Stimulated activated CD8-positive, alpha-beta memory T cell treated with anti-CD3 and anti-CD28 coated beads, Interleukin-4, amount 100 ng/mL, for 4 hours (primary cell): Measurements from ENCODE around the gene SELPLG.
"Not testable (repeated sequence)": the region's sequence is repeated elsewhere in the genome, so short reads cannot be mapped to it uniquely, and the experiment has no call there.

Experiments used
- DNase-seq, 2 donors: peaks; one replicate each; pipeline ENCODE4 v3.0.0-alpha.2; 2020; ENCODE audit warnings: low read depth in 2 of 2, low spot score in 1 of 2

The SELPLG gene

DNA sequence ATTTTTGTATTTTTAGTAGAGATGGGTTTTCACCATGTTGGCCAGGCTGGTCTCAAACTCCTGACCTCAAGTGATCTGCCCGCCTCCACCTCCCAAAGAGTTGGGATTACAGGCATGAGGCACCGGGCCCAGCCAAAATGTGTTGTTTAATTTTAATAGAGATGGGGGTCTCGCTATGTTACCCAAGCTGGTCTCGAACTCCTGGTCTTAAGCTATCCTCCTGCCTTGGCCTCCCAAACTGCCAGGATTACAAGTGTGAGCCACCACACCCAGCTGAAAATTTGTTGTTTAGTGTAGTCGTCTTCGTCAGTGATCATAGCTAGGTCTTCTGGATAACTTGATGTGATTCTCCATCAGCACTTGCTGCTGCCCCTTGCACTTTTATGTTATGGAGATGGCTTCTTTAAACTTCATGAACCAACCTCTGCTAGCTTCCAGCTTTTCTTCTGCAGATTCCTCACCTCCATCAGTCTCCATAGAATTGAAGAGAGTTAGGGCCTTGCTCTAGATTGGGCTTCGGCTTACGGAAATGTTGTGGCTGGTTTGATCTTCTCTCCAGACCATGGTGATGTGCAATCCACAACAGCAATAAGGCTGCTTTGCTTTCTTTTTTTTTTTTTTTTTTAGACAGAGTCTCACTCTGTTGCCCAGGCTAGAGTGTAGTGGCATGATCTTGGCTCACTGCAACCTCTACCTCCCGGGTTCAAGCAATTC, 58.3 kb downstream of the SELPLG start:
- no peak for DNase-seq

DNA sequence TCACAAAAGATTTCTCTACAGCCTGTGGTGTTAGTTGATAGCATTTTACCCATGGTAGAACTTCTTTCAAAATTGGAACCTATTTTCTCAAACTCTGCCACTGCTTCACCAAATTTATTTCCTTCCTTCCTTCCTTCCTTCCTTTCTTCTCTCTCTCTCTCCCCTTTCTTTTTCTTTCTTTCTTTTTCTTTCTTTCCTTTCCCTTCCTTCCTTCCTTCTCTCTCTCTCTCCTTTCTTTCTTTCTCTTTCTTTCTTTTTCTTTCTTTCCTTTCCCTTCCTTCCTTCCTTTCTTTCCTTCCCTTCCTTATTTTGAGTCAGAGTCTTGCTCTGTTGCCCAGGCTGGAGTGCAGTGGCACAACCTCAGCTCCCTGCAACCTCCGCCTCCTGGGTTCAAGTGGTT, 59.4 kb downstream of the SELPLG start:
- DNase-seq, result not testable (repeated sequence)

DNA sequence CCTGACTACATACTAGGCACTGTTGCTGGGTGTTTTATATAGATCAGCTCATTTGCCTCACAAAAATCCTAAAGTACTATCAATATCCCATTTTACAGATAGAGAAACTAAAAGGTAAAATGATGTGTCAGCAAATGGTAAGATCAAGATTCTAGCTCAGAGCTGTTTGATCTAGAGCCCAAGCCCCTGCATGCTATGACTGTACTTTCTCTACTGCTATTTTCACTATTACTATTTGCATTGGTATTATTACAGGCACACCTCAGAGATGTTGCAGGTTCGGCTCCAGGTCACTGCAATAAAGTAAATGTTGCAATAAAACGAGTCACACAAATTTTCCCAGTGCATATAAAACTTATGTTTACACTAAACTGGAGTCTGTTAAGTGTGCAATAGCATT, 60.4 kb downstream of the SELPLG start:
- no peak for DNase-seq

DNA sequence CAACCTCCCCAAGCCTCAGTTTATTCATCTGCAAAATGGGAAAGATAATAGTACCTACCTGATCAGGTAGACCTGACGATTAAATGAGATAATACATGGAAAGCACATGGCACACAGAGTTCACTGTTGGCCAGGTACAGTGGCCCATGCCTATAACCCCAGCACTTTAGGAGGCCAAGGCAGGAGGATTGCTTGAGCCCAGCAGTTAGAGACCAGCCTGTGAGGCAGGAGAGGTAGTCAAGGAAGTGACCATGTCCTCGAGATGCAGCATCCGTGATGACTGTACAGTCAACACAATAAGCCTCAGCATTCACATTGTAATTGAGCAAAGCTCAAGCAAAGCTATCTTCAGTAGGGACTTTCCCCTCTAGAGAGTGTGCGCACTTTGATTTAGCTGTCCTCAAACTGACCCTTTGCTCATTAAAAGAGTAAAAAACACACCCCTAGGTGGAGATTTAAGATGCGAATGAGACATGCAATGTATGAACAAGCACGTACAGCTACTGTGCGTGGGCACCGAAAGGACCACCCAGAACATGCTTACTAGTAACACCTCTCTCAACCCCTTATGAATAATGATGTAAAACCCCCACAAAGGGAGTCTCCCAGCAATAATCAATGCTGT, 61.4 kb downstream of the SELPLG start:
- DNase-seq, result no peak
